Astrocyte of the spinal cord (primary cell): Measurements from ENCODE around the gene DENND1A.

Experiments
- DNase-seq: peaks from one replicate; pipeline ENCODE4 v3.0.0; 2011; ENCODE audit warnings: low read depth, low spot score
- H3K4me3 ChIP-seq: 2 replicates; pipeline ENCODE4 v1.5.1; 2011; ENCODE audit warnings: low read depth, mild to moderate bottlenecking, low read length, moderate library complexity
- in situ Hi-C: cut with HindIII; loops from 2 replicates; pipeline ENCODE4 v1.10.0; 2017; ENCODE audit warnings: low sequenced_read_pairs
- TF ChIP-seq, protein P1 (sequence below): IDR thresholded peaks from 2 replicates; pipeline ENCODE4 v1.5.1; 2012; ENCODE audit warnings: low read depth, mild to moderate bottlenecking, low read length, inconsistent platforms

The DENND1A gene

DNA sequence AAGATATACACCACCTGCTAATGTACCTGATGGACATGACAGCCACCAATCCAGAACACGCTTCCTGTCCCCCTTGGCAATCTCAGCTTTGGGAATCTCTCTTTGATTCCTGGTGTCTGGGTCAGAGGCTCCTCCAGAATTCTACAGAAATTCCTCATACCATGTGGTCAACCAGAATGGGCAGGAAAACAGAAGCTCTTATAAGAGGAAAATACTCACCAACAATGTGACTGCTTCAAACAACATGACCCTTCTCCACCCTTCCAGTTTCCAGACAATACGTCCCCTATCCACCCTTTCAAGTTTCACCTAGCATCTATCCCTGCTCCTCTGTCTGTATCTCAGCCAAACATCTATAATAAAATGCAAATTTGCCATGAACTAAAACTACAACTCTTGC, 247.2 kb downstream of the DENND1A start:
- H3K4me3 ChIP-seq, result no peak overlapping the region
- in situ Hi-C loops, result no loop called here
- TF ChIP-seq, protein P1, sequence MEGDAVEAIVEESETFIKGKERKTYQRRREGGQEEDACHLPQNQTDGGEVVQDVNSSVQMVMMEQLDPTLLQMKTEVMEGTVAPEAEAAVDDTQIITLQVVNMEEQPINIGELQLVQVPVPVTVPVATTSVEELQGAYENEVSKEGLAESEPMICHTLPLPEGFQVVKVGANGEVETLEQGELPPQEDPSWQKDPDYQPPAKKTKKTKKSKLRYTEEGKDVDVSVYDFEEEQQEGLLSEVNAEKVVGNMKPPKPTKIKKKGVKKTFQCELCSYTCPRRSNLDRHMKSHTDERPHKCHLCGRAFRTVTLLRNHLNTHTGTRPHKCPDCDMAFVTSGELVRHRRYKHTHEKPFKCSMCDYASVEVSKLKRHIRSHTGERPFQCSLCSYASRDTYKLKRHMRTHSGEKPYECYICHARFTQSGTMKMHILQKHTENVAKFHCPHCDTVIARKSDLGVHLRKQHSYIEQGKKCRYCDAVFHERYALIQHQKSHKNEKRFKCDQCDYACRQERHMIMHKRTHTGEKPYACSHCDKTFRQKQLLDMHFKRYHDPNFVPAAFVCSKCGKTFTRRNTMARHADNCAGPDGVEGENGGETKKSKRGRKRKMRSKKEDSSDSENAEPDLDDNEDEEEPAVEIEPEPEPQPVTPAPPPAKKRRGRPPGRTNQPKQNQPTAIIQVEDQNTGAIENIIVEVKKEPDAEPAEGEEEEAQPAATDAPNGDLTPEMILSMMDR, result no peak
- DNase-seq, result no peak

DNA sequence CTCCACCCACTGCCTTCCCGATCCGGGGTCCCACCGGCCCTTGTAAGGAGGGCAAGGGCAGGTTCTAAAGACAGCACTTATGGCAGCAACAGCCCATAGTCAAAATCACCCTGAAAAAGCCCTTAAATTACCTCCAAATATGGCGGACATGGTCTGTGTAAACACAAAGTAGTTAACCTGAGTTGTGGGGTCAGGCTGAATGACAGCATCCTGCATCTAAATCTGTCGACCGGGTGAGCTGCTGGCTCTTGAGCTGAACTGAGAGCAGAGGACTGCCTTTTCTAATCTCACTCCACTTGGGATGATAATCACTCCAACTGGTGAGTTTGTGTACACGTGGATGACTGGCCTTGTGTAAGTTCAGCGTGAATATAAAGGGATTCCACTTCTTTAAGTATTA, 249.6 kb downstream of the DENND1A start:
- in situ Hi-C loops, result no loop called here
- no peak for DNase-seq
- H3K4me3 ChIP-seq, result no peak overlapping the region
- TF ChIP-seq, protein P1, result no peak

DNA sequence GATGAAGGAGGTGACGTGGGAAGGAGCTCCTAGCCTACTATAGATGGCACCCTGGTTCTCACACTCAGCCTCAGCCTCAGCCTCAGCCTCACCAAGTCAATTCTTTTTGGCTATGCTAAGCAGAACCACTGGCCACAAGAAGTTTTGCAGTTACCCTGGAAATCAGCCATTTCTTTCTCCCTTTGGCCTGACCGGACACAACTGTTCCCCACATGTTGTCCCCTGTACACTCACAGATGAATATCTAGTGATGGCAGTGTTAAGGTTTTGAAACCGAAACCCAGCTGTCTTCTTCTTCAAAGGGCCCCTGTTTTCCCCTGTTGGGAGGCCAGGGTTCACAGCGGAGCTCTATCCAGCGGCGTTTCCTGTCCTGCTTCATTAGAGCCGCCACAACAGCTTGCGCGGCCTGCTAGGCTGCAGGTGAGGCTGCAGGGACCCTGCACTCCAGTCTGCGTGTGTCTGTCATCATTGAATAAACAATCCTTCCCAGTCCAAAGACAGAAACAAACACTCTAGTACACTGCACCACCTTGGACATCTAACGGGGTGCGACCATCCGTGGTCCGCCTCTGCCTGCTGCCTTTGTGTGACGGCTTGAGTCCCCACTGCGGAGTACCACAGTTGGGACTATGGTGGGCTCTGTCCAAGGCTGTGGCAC, 250.5 kb downstream of the DENND1A start:
- no peak overlapping the region for H3K4me3 ChIP-seq

DNA sequence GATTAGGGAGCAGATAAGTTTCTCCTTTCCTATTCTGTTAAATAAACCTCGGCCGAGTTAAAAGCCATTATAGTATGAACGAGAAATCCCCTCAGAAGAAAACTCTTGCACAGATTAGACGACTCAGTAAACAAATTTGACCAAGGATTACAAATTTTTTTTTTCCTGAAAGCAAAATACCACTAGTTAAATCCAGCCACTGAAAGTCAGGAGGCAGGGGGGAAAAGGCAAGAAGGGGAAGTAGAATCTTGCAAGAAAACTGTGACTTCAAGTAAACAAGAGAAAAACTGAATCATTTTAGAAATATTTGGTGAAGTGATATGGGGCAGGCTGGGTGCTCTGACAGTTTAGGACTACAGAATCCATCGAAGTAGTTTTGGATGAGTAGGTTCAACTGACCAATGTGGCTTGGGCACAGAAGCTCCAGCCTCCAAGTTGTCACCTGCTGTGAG, 251.0 kb downstream of the DENND1A start:
- no peak overlapping the region for H3K4me3 ChIP-seq
- TF ChIP-seq, protein P1, result no peak
- DNase-seq, result no peak
- in situ Hi-C loops, result no loop called here

More for the DNA sequence above, 250.5 kb downstream of the DENND1A start:
- TF ChIP-seq, protein P1, result no peak
- in situ Hi-C loops, result no loop called here
- no peak for DNase-seq

DNA sequence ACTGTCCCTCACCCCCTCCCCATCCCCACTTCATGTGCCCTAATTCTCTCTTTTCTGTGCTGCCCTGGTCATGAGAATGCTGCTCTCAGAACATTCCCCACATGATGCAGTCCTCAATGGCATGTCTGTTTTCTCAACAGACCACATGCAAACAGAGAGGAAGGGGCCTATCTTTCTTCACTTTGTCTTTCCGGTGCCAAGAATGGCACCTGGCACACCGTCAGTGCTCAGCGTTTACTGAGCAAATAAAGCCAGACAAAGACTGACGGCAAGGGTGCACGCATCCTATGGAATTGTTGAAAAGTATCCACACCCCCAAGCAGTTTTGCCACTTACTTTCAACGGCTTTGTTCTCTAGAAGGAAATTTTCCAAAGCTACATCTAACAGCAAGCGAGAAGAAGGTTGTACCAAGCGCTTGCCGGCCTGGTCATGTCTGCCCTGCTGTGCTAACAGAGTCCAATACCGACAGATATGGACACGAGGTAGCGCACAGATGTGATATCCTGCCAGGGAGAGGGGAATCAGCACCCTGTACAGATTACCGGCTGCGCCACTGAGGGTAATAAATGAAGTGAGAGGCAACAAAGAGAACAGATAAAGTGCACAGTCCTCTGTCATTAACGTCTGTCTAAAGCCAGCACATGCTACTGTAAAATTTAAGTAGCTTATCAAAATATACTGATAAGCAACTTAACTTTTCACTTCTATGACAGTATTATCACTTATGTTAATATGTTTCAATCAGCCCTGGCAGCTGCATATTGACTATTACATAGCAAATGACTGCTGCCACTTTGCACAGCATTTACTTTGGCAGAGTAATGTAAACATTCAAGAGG, 251.7 kb downstream of the DENND1A start:
- no peak for DNase-seq
- TF ChIP-seq, protein P1, result no peak
- in situ Hi-C loops, result no loop called here
- no peak overlapping the region for H3K4me3 ChIP-seq

DNA sequence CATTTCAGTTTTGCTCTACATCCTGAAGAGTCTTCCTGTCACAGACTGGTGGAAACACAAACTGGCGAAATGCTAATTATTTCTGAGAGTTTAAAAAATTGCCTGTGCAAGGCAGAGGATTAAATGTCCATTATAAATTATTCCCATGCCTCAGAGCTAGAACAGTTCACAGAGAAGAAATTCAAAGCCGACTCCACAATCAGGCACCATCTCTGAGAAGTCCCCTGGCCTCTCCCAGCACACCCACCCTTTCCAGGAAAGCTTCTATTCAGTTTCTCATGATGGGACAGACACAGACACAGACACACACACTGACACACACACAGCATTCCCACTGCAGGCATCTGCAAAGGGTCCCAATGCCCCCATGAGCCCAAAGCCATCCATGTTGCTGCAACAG, 253.1 kb downstream of the DENND1A start:
- no peak for DNase-seq
- TF ChIP-seq, protein P1, result no peak
- in situ Hi-C loops, result no loop called here
- no peak overlapping the region for H3K4me3 ChIP-seq
